Right renal pelvis (tissue), 4 donors: Measurements from ENCODE around the gene LRBA. TPM values are rescaled to one million over a fixed set of nuclear protein-coding genes. Genes with fewer than 3 reads are reported as not detected.
"Not testable (repeated sequence)": the region's sequence is repeated elsewhere in the genome, so short reads cannot be mapped to it uniquely, and the experiment has no call there.

Source experiments
- DNase-seq, 4 donors: peaks; one replicate each; pipeline ENCODE4 v3.0.0-alpha.2; 2013; ENCODE audit warnings: low read depth in 4 of 4, low spot score in 3 of 4, missing footprints in 1 of 4
- polyA plus RNA-seq, 4 donors: library from polyadenylated mRNA; unstranded; fragments of 120-200 nt; gene quantifications; one replicate each; pipeline ENCODE4 v1.2.1, GENCODE V29; 2013; ENCODE audit not compliant: insufficient read length in 4 of 4

Gene LRBA
- polyA plus RNA-seq, 4 donors = 62.2 to 70.6 (median 67.6) TPM

- no peak for DNase-seq
Observed at GRCh38 chr4:150944660-150945059, 70.4 kb downstream of the LRBA start.

DNA sequence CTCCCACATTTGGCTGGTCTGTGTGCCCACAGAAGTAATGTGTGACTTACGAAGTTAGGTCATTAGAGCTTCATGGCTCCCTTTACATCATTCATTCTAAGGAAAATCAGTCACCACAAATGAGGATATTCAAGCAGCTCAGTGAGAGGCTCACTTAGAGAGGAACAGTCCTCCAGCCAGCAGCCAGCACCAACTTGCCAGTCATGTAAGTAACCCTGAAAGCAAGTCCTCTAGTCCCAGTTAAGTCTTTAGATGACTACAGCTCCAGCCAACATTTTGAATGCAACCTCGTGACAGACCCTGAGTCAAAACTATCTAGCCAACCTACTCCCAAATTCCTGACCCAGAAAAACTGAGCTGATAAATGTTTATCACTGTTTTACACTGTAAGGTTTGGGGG lies 71.3 kb downstream of the LRBA start:
- DNase-seq = no peak

DNA sequence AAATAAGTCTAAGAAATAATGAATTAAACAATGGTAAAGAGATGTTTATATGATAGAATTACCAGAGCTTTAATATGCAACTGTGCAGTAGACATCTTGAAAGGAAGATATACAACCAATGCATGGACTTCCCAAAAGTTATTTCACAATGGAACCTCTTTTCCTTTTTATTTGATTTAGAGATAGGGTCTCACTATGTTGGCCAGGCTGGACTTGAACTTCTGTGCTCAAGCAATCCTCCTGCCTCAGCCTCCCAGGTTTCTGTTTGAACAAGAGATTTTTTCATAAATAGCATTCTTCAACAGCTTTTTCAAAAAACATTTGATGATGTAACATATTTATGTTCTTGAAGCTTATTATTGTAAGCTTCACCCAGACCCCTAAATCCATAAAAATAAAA lies 72.0 kb downstream of the LRBA start:
- no peak for DNase-seq

DNA sequence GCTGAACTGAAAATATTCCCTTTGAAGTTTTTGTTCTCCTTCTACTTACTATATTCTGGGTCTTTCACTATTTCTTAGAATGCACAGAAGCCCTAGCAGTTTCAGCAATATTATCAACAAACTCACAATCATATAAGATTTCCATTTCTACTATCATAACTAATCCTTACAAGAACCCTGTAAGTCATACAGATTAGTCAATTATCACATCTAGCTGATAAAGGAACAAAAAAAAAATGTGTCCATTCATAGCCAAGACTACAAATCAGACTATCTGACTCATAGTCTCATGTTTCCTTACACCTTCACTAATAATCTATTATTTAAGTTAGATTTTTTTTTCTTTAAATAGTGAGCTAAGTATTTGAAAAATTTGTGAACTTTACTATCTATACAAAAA lies 72.5 kb downstream of the LRBA start:
- no peak for DNase-seq

GRCh38 chr4:150940123-150940522 lies 75.0 kb downstream of the LRBA start:
- no peak for DNase-seq

- no peak for DNase-seq
Observed at GRCh38 chr4:150939530-150939929, 75.6 kb downstream of the LRBA start.

GRCh38 chr4:150938873-150939499 lies 76.1 kb downstream of the LRBA start:
- no peak for DNase-seq

DNA sequence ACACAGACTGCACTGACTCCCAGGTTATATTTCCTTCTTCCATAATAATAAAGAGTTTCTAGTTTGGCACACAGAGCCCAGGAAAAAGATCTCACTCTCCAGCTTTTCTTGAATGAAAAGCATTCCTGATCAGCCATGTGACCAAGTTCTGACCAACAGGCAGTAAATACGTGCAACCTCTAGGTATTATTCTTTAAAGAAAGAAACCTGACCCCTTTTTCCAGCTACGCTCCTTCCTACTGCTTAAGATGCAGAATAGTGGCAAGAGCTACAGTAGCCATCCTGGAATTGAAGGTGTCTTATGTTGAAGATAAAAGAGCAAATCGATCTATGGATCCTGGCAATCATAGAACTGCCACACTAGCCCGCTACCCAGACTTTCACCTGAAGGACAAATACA lies 76.7 kb downstream of the LRBA start:
- no peak for DNase-seq

GRCh38 chr4:150934022-150934421 lies 81.1 kb downstream of the LRBA start:
- no peak for DNase-seq

DNA sequence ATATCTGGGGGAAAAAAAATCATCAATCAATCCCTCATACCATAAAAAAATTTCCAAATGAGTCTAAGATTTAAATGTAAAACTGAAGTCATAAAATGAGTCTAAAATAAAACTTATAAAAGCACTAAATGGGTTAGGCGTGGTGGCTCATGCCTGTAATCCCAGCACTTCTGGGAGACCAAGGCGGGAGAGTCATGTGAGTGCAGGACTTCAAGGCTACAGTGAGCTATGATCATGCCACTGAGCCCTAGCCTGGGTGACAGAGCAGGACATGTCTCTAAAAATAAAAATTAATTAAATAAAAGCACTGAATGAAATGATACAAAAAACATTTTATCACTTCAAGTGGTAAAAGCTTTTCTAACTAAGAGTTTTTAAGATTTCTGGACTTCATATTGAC lies 83.3 kb downstream of the LRBA start:
- no peak for DNase-seq

GRCh38 chr4:150931005-150931404 lies 84.1 kb downstream of the LRBA start:
- no peak for DNase-seq

DNA sequence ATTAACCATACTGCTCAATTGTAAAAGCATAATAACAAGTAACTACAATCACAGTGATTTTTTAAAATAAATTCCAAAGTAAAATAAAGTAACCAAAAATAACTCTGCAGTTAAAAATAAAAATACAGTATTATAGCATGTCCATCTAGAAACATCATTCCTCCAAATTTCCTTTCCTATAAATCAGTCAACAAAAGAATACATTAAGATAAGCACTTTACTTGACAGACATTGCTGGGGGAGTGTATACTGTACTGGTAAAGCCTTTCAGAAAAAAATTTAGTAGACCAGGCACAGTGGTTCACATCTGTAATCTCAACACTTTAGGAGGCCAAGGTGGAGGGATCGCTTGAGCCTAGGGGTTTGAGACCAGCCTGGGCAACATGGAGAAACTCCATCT lies 91.1 kb downstream of the LRBA start:
- DNase-seq = no peak

DNA sequence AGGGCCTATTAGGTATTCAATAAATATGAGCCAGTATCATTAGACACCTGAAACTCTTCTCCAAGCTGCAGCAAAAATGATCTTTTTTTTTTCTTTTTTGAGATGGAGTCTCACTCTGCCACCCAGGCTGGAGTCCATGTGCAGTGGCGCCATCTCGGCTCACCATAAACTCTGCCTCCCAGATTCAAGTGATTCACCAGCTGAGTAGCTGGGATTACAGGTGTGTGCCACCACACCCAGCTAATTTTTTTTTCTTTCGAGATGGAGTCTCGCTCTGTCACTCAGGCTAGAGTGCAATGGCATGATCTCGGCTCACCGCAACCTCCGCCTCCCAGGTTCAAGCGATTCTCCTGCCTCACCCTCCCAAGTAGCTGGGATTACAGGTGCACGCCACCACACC lies 93.6 kb downstream of the LRBA start:
- not testable (repeated sequence) for DNase-seq

DNA sequence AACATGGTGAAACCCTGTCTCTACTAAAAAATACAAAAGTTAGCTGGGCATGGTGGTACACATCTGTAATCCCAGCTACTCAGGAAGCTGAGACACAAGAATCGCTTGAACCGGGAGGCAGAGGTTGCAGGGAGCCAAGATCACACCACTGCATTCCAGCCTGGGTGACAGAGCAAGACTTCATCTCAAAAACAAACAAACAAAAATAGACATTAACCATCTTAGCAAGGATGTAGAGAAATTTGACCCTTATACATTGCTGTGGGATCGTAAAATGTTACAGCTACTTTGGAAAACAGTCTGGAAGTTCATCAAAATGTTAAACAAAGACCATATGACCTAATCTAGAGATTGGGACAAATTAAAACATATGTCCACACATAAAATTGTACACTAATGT lies 96.5 kb downstream of the LRBA start:
- not testable (repeated sequence) for DNase-seq

GRCh38 chr4:150911326-150911725 lies 103.8 kb downstream of the LRBA start:
- no peak for DNase-seq

DNA sequence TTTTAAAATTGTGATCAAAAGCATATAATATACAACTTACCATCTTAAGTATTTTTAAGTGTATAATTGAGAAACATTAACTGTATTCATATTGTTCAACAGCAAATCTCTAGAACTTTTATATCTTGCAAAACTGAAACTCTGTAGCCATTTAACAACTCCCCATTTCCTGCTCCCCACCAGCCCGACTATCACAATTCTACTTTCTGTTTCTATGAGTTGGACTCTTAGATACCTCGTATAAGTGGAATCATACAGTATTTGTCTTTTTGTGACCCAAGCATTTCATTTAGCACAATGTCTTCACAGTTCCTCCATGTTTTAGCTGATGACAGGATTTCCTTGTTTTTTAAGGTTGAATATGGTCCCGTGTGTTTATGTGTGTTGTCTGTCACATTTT lies 106.0 kb downstream of the LRBA start:
- DNase-seq = no peak

- no peak for DNase-seq
Observed at GRCh38 chr4:150906987-150907633, 108.0 kb downstream of the LRBA start.

DNA sequence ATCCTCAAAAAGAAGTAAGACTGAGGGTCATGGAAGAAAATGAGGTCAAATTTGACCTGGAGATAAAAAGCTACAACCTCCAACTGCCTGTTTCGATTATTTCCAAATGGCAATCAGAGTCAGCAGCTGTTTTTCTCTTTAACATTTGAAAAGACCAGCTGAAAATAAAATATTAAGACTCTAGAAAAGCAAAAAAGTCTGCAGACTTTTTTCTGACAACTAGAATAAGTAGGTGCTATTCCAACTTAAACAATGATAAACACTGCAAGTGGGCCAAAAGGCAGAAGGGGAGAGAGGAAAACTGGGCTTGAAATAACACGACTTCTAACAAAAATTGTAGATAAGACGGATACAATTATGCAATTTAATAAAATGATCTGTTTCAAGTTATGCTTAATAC lies 110.4 kb downstream of the LRBA start:
- no peak for DNase-seq

DNA sequence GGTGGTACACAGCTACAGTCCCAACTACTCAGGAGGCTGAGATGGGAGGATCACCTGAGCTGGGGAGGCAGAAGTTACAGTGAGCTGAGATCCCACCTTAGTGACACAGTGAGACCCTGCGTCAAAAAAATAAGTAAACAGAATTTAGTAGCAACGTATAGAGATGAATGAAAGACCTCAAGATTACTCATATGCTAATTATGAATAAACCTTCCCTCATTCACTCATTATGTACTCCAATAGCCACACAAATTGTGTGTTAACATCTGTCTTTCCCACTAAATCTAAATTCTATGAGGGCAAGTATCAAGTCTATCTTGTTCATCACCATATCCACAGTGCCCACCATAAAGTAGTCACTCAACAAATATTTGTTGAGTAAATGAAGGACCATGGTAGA lies 111.5 kb downstream of the LRBA start:
- DNase-seq = no peak

- DNase-seq = no peak
Observed at GRCh38 chr4:150896497-150896896, 118.6 kb downstream of the LRBA start.

DNA sequence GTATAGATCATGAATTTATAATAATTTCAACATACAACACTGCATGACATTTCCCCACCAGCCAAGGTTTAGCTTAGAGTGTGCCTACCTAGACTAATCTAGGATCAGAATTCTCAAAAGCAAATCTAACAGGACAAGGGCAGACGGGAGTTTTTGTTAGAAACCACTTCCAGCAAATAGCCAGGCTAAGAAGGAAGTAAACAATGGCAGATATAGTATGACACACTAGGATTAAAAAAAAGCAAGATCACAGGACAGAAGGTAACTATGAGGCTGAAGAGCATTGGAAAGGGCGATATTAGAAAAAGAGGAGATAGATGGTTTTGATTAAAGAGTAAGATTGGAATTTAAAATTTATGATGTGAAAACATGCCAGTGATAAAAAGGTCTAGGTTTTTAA lies 124.8 kb downstream of the LRBA start:
- no peak for DNase-seq

- DNase-seq = no peak
Observed at GRCh38 chr4:150889306-150889705, 125.8 kb downstream of the LRBA start.

GRCh38 chr4:150888625-150889024 lies 126.5 kb downstream of the LRBA start:
- no peak for DNase-seq
